NCI-H524 treated with DMSO at 0.1 percent for 48 hours (cell line): ENCODE results near the gene EFHD2.

Source experiments
- DNase-seq: peaks from one replicate; lab custom pipeline; 2025; lab: John Stamatoyannopoulos, UW

Gene EFHD2

DNA sequence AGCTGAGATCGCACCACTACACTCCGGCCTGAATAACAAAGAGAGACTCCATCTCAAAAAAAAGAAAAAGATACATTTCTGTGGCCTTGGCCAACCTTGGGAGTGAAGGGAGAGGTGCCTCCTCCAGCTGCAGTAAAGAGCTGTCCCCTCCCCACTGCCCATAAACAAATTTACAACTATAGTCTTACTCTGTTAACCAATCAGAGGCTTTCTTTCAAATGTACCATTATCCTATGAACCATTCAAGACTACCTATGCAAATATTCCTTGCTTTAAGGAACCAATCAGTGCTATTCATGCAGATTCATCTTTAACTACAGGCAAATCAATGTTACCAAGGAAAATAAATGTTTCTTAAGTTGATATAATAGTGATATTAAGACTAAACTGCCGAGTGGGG is 67.2 kb downstream of the EFHD2 start:
- DNase-seq: no peak

- no peak for DNase-seq
Observed at GRCh38 chr1:15477646-15478212, 68.0 kb downstream of the EFHD2 start.
